Measurements from ENCODE around the gene MAPK6.

Gene MAPK6

GRCh38 chr15:52109559-52110451, 90.8 kb downstream of the MAPK6 start:
- no peak for DNase-seq

GRCh38 chr15:52111517-52112202, 92.6 kb downstream of the MAPK6 start:
- no peak for DNase-seq

GRCh38 chr15:52112203-52112750, 93.3 kb downstream of the MAPK6 start:
- peak; percentile 43 for DNase-seq

GRCh38 chr15:52113235-52113634, 94.2 kb downstream of the MAPK6 start:
- no peak for DNase-seq

- no peak for DNase-seq
These were observed 94.7 kb downstream of the MAPK6 start for GRCh38 chr15:52113708-52114107.

- no peak for DNase-seq
These were observed 95.4 kb downstream of the MAPK6 start for GRCh38 chr15:52114261-52115055.

- DNase-seq = no peak
These were observed 96.8 kb downstream of the MAPK6 start for GRCh38 chr15:52115598-52116427.
